Omental fat pad (tissue), 4 donors: ENCODE measurements around the gene MAEA. TPM values are rescaled to one million over a fixed set of nuclear protein-coding genes. Genes with fewer than 3 reads are reported as not detected.
"Not testable (repeated sequence)": the region's sequence is repeated elsewhere in the genome, so short reads cannot be mapped to it uniquely, and the experiment has no call there.

Experiments used
- ATAC-seq: fragments of 150-250 bp; one replicate; pipeline ENCODE4 v1.9.1; 2016; ENCODE audit warnings: mild to moderate bottlenecking, moderate library complexity; ENCODE audit not compliant: low FRiP score
- DNase-seq: peaks from one replicate; pipeline ENCODE4 v3.0.0-alpha.2; 2019; ENCODE audit warnings: low spot score
- total RNA-seq, 4 donors: library from RNA; depleted of rRNA; stranded (reverse); fragments of >200 nt; gene quantifications; one replicate each; pipeline ENCODE4 v1.1.0, GENCODE V29; 2016
- TF ChIP-seq, protein P1 (sequence below), 3 donors: fragments of 450-650 bp; IDR thresholded peaks; one replicate each; pipeline ENCODE4 v1.5.1; 2016 to 2017; ENCODE audit warnings: antibody characterized with exemption in 3 of 3, mild to moderate bottlenecking in 3 of 3, moderate library complexity in 2 of 3

Gene MAEA
- total RNA-seq, 4 donors from 2014 or later, result 38.8 to 71.2 (median 51.8) TPM

DNA sequence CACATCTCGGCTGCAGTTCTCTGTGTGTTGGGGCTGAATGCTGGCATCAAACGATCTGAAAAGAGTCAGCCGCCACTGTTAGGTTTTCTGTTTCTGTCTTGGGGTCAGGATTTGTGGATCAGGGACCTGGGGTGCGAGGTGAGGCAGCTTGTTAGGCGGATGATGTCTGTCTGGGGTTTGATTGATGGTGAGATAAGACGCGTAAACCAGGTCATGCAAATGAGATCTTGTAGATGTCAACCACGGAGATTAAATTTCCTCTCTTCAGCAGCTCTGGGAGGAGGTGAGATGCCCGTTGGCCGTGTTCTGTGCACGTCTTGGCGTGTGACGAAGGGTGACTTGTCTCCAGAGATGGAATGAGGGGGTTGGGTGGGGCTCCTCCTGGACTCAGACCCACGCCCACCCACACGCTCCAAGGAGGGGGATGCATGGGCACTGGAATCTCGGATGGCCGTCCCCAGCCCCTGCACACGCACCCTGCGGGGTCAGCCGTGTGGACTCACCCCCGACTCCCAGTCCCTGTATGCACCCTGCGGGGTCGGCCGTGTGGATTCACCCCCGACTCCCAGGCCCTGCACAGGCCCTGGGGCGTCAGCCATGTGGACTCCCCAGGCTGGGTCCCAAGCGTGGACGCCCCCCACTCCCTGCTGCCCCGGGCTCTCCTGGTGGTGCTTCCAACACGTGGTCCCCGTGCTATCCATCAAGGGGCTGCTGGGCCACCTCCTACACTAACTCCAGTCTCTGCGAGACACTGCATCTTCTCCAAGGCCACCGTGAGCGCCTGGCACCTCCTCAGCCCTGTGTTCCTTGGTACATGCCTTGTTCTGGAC, 41.3 kb downstream of the MAEA start:
- no peak for DNase-seq
- ATAC-seq, result no peak
- TF ChIP-seq, protein P1, sequence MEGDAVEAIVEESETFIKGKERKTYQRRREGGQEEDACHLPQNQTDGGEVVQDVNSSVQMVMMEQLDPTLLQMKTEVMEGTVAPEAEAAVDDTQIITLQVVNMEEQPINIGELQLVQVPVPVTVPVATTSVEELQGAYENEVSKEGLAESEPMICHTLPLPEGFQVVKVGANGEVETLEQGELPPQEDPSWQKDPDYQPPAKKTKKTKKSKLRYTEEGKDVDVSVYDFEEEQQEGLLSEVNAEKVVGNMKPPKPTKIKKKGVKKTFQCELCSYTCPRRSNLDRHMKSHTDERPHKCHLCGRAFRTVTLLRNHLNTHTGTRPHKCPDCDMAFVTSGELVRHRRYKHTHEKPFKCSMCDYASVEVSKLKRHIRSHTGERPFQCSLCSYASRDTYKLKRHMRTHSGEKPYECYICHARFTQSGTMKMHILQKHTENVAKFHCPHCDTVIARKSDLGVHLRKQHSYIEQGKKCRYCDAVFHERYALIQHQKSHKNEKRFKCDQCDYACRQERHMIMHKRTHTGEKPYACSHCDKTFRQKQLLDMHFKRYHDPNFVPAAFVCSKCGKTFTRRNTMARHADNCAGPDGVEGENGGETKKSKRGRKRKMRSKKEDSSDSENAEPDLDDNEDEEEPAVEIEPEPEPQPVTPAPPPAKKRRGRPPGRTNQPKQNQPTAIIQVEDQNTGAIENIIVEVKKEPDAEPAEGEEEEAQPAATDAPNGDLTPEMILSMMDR (IDR thresholded peaks at IDR 0.05), result no peak

DNA sequence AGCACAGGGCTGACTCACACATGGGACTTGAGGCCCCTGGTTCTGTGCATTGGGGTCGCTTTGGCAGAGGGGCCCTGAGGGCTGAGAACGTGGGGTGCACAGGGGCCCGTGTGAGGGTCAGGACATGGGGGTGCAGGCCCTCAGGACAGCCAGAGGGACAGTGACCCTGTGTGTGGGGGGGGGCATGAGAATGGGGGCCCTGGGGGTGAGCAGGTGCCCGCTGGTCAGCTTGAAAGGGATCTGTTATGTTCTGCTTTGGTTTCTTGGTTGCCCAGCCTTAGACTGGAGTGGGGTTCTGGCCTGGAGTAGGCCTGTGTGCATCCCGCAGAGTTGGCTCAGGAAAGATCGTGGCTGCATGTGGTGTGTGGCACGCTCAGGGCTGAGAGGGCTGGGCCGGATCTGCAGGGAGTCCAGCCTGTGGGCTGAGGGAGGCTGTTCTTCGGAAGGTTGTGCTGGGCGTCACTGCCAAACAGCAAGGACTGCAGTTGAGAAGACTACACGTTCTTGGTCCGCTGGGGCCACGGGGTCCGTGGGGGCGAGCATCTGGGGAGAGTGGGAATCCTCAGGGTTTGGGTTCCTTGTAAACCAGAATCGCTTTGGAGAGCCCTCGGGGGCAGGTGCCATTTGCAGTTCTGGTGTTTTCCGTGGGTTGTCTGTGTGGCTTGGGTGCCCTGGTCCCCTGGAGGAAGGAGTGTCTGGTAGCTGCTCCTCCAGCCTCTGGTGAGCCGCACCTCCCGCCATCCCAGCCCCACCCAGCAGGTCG, 42.1 kb downstream of the MAEA start:
- DNase-seq (no peak), ATAC-seq (no peak)
- TF ChIP-seq, protein P1 (IDR thresholded peaks at IDR 0.05), result no peak

DNA sequence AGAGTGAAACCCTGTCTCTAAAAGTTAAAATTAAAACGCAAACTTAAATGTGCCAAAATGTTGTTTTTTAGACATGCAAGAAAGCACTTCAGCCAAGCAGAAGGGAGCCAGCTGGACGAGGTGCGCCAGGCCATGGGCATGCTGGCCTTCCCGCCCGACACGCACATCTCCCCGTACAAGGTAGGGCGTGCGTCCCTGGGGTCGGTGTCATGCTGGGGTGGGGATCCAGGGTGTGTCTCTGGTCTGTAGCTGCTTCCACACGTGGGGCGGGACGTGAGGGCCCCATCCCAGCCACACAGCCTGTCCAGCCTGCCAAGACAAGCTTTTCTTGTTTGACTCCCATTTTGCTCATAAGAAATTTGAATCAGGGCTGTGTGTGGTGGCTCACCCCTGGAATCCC, 43.0 kb downstream of the MAEA start:
- DNase-seq (no peak), ATAC-seq (no peak)
- TF ChIP-seq, protein P1 (IDR thresholded peaks at IDR 0.05), result no peak

DNA sequence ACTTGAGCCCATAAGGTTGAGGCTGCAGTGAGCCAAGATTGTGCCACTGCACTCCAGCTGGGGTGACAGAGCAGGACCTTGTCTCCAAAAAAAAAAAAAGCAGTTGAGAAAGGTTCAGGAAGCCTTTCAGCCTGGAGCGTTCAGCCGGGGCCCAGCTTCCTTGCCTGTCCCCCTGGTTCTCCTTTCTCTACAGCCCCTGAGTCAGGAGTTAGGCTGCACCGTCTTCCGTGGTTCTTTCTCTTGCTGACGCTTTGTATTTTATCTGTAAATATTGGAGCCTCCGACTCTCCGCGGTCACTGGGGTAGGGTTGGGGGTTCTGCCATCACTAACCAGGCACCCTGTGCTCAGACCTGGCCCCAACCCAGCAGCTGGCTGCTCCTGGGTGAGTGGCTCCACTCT, 43.6 kb downstream of the MAEA start:
- ATAC-seq (no peak), DNase-seq (no peak)
- TF ChIP-seq, protein P1 (IDR thresholded peaks at IDR 0.05), result no peak

DNA sequence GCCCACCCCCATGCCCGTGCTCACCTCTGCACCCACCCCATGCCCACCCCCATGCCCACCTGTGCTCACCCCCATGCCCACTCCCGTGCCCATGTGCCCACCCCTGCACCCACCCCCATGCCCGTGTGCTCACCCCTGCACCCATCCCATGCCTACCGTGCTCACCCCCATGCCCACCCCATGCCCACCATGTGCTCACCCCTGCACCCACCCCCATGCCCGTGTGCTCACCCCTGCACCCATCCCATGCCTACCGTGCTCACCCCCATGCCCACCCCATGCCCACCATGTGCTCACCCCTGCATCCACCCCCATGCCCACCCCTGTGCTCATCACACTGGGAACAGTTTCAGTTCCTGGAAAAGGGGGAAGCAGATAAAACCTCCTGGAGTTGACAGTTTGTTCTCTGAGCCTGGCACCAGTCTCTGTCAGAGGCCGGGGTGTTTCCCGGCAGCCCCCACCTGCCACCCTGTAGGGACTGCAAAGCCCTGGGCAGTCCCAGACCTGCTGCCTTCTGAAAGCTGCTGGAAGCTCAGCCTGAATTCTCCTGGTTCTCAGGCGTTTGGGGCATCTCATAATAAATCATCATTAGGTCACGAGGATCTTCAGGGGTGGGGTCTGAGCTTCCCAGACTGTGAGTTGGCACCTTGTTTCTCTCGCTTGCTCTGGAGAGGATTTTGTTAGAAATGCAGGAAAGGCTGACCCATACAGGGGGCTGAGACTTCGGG, 44.3 kb downstream of the MAEA start:
- not testable (repeated sequence) for ATAC-seq

DNA sequence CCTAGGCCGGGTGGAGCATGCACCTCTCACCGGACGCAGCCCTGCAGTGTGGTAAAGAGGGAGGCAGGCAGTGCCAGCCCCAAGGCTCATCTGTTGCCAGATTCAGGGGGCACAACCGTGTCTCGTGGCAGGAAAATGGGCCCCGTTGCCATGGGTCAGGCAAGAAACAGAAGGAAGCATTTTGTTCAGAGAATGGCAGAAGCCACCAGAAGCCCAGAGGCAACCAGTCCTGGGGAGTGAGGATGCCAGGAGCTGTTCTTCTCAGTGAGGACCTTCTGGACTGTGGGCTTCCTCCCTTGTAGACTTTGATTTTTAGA, 44.8 kb downstream of the MAEA start:
- no peak for ATAC-seq
- TF ChIP-seq, protein P1 (IDR thresholded peaks at IDR 0.05), result no peak
- no peak for DNase-seq

More for the DNA sequence above, 44.3 kb downstream of the MAEA start:
- not testable (repeated sequence) for DNase-seq

DNA sequence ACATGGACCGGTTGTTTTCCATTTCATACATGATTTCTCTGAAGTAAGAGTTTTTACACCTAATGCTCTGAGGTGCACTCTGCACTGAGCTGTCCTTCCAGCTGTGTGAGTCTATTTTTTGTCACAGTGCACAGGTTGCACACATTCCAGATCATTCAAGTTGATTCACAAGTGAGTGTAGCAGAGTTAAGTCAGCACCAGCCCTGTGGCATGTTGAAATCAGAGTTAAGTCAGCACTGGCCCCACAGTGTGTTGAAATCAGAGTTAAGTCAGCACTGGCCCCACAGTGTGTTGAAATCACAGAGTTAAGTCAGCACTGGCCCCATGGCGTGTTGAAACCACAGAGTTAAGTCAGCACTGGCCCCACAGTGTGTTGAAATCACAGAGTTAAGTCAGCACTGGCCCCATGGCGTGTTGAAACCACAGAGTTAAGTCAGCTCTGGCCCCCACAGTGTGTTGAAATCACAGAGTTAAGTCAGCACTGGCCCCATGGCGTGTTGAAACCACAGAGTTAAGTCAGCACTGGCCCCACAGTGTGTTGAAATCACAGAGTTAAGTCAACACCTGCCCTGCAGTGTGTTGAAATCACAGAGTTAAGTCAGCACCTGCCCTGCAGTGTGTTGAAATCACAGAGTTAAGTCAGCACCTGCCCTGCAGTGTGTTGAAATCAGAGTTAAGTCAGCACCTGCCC, 45.6 kb downstream of the MAEA start:
- not testable (repeated sequence) for ATAC-seq

More for the DNA sequence above, 45.6 kb downstream of the MAEA start:
- not testable (repeated sequence) for DNase-seq
